WTC11 (cell line): Measurements from ENCODE around the gene AOAH. TPM values are rescaled to one million over a fixed set of nuclear protein-coding genes. Genes with fewer than 3 reads are reported as not detected.

ENCODE experiments used
- ATAC-seq: fragments of 200-7000 bp; cut with Tn5 transposase; 2 replicates; pipeline ENCODE4 v1.10.0; 2021; ENCODE audit warnings: mild to moderate bottlenecking, moderate library complexity
- CTCF ChIA-PET: fragments of 300-600 bp; sonication (Branson Sonifier 250); formaldehyde crosslinking; loops from one replicate; lab custom pipeline; 2021; ENCODE audit warnings: antibody characterized with exemption; lab: Charles Lee
- POLR2A ChIA-PET: fragments of 350-600 bp; sonication (Branson Sonifier 250); formaldehyde crosslinking; loops from one replicate; lab custom pipeline; 2021; ENCODE audit warnings: antibody characterized with exemption; lab: Charles Lee
- DNase-seq: peaks from one replicate; pipeline ENCODE4 v3.0.0; 2021; ENCODE audit warnings: low spot score
- H3K27ac Mint-ChIP-seq: 2 replicates; pipeline ENCODE4 v1.8.0; 2021; ENCODE audit warnings: mixed read lengths
- H3K27me3 Mint-ChIP-seq: 2 replicates; pipeline ENCODE4 v1.8.0; 2021; ENCODE audit warnings: low read depth, mild to moderate bottlenecking, moderate library complexity, mixed read lengths
- H3K36me3 Mint-ChIP-seq: 2 replicates; pipeline ENCODE4 v1.8.0; 2021; ENCODE audit warnings: mixed read lengths
- H3K4me1 Mint-ChIP-seq: 2 replicates; pipeline ENCODE4 v1.8.0; 2022; ENCODE audit warnings: mixed read lengths
- H3K4me3 Mint-ChIP-seq: 2 replicates; pipeline ENCODE4 v1.8.0; 2021; ENCODE audit warnings: mild to moderate bottlenecking, moderate library complexity, mixed read lengths
- H3K9me3 Mint-ChIP-seq: 2 replicates; pipeline ENCODE4 v1.8.0; 2021; ENCODE audit warnings: mixed read lengths
- ATF3 ChIP-seq: sonication (generic); formaldehyde crosslinking; conservative IDR thresholded peaks from 2 replicates; pipeline ENCODE4 v1.8.1; 2022; ENCODE audit warnings: mild to moderate bottlenecking, missing genetic modification reagents
- CREB1 ChIP-seq: sonication (generic); formaldehyde crosslinking; IDR thresholded peaks from 2 replicates; pipeline ENCODE4 v1.8.0; 2023; ENCODE audit warnings: mild to moderate bottlenecking, missing genetic modification reagents
- CREM ChIP-seq: sonication (generic); formaldehyde crosslinking; IDR thresholded peaks from 2 replicates; pipeline ENCODE4 v1.8.1; 2022; ENCODE audit warnings: mild to moderate bottlenecking, missing genetic modification reagents, moderate library complexity
- E2F4 ChIP-seq: sonication (generic); formaldehyde crosslinking; IDR thresholded peaks from 2 replicates; pipeline ENCODE4 v1.8.1; 2022; ENCODE audit warnings: low read depth, mild to moderate bottlenecking, moderate library complexity, missing genetic modification reagents, borderline replicate concordance
- FOXP4 ChIP-seq: sonication (generic); formaldehyde crosslinking; IDR thresholded peaks from 2 replicates; pipeline ENCODE4 v1.8.0; 2022; ENCODE audit warnings: mild to moderate bottlenecking, missing genetic modification reagents
- NFYB ChIP-seq: sonication (generic); formaldehyde crosslinking; conservative IDR thresholded peaks from 2 replicates; pipeline ENCODE4 v1.8.0; 2022; ENCODE audit warnings: low read depth, missing genetic modification reagents
- OVOL2 ChIP-seq: fragments of 250-450 bp; sonication (Bioruptor Pico); IDR thresholded peaks from 2 replicates; pipeline ENCODE4 v1.9.0; 2021; ENCODE audit warnings: mild to moderate bottlenecking, borderline replicate concordance
- PREB ChIP-seq: sonication (generic); formaldehyde crosslinking; IDR thresholded peaks from 2 replicates; pipeline ENCODE4 v1.8.1; 2022; ENCODE audit warnings: mild to moderate bottlenecking, missing genetic modification reagents, moderate library complexity, borderline replicate concordance
- SOX15 ChIP-seq: fragments of 250-450 bp; sonication (Bioruptor Pico); IDR thresholded peaks from 2 replicates; pipeline ENCODE4 v1.9.0; 2021; ENCODE audit warnings: mild to moderate bottlenecking
- STAT6 ChIP-seq: sonication (generic); formaldehyde crosslinking; conservative IDR thresholded peaks from 2 replicates; pipeline ENCODE4 v1.8.1; 2023; ENCODE audit warnings: mild to moderate bottlenecking, low read depth, missing genetic modification reagents, moderate library complexity
- ZNF138 ChIP-seq: sonication (generic); formaldehyde crosslinking; conservative IDR thresholded peaks from 2 replicates; pipeline ENCODE4 v1.8.1; 2022; ENCODE audit warnings: mild to moderate bottlenecking, moderate library complexity, missing genetic modification reagents
- ZNF219 ChIP-seq: sonication (generic); formaldehyde crosslinking; IDR thresholded peaks from 2 replicates; pipeline ENCODE4 v1.8.0; 2023; ENCODE audit warnings: missing genetic modification reagents, mild to moderate bottlenecking, borderline replicate concordance
- ZNF232 ChIP-seq: sonication (generic); formaldehyde crosslinking; IDR thresholded peaks from 2 replicates; pipeline ENCODE4 v1.8.0; 2022; ENCODE audit warnings: mild to moderate bottlenecking, missing genetic modification reagents
- ZNF281 ChIP-seq: sonication (generic); formaldehyde crosslinking; IDR thresholded peaks from 2 replicates; pipeline ENCODE4 v1.8.0; 2023; ENCODE audit warnings: mild to moderate bottlenecking, missing genetic modification reagents
- ZNF425 ChIP-seq: fragments of 250-450 bp; sonication (Bioruptor Pico); conservative IDR thresholded peaks from 2 replicates; pipeline ENCODE4 v1.9.0; 2021; ENCODE audit warnings: mild to moderate bottlenecking
- total RNA-seq: library from RNA; stranded (reverse); gene quantifications from 3 replicates; pipeline ENCODE4 v1.2.3, GENCODE V29; 2021

AOAH gene
- total RNA-seq, 1 experiment from 2014 or later, result 0.31 TPM

GRCh38 chr7:36663481-36663880 lies 60.8 kb downstream of the AOAH start (continued):
- no peak for TF ChIP-seq ZNF281 (CRISPR knock-in tag)
- TF ChIP-seq CREB1 (CRISPR knock-in tag), result no peak
- TF ChIP-seq ZNF232 (CRISPR knock-in tag), result no peak
- TF ChIP-seq SOX15 (CRISPR knock-in tag), result no peak
- no peak for TF ChIP-seq STAT6 (CRISPR knock-in tag)
- no peak for TF ChIP-seq ZNF138 (CRISPR knock-in tag)
- no peak for TF ChIP-seq CREM (CRISPR knock-in tag)
- no peak for TF ChIP-seq ZNF219 (CRISPR knock-in tag)
- no peak for TF ChIP-seq ATF3 (CRISPR knock-in tag)

- POLR2A ChIA-PET, result no interaction called here
Measured at GRCh38 chr7:36661135-36661840, 63.0 kb downstream of the AOAH start.

GRCh38 chr7:36659638-36660341 lies 64.5 kb downstream of the AOAH start:
- CTCF ChIA-PET, result interaction anchor here (0.7 to 4.6 kb wide), 3 partner anchors 11 to 308 kb away, joined by 4 to 41 read pairs (median 5); no protein-coding TSS in a partner anchor
- Mint-ChIP-seq H3K9me3 (no peaks in the 10 kb centered on the region), H3K4me1 (peaks cover 72% of the 10 kb centered on the region), H3K4me3 (no peak overlapping the region), H3K27ac (peak overlapping the region; percentile 5; the same call in 1 of the 2 replicates), H3K36me3 (no peaks in the 10 kb centered on the region), H3K27me3 (no peaks in the 10 kb centered on the region)
- ATAC-seq, result no peak
- DNase-seq, result no peak
- POLR2A ChIA-PET, result no interaction called here
- no peak for TF ChIP-seq FOXP4
- TF ChIP-seq NFYB, result no peak
- no peak for TF ChIP-seq E2F4 (CRISPR knock-in tag)
- no peak for TF ChIP-seq OVOL2 (CRISPR knock-in tag)
- TF ChIP-seq ZNF425 (CRISPR knock-in tag), result no peak

More at GRCh38 chr7:36661135-36661840, 63.0 kb downstream of the AOAH start:
- no peak for DNase-seq
- TF ChIP-seq PREB, result no peak
- TF ChIP-seq ZNF138 (CRISPR knock-in tag), result no peak
- TF ChIP-seq, all 79 proteins: peak for 0
- H3K27me3 Mint-ChIP-seq, result no peaks in the 10 kb centered on the region
- no peaks in the 10 kb centered on the region for H3K9me3 Mint-ChIP-seq
- peak overlapping the region; percentile 66 for H3K27ac Mint-ChIP-seq
- H3K4me1 Mint-ChIP-seq, result peaks cover 57% of the 10 kb centered on the region
- CTCF ChIA-PET, result interaction anchor here (0.7 to 1.5 kb wide), 3 partner anchors 9 to 174 kb away, joined by 3 to 7 read pairs (median 4); no protein-coding TSS in a partner anchor
- ATAC-seq, result peak; percentile 72
- no peak overlapping the region for H3K4me3 Mint-ChIP-seq
- no peaks in the 10 kb centered on the region for H3K36me3 Mint-ChIP-seq
